ENCODE results near the gene DNMBP. TPM values are rescaled to one million over a fixed set of nuclear protein-coding genes. Genes with fewer than 3 reads are reported as not detected.
A peak's percentile ranks its signal among the peaks of the same experiment; 100 is the strongest.

The DNMBP gene
- total and polyA plus RNA-seq, 2 of the 8 experiments (the other 6 are each of a cell fraction or from before 2014, with no cell fraction given), result 19.1 to 26.4 TPM

GRCh38 chr10:99930731-99931550 is 78.8 kb downstream of the DNMBP start:
- H3K56ac ChIP-seq (replicated peaks; ENCODE audit: insufficient read length, low read depth, low read length), result no peak overlapping the region
- peak overlapping the region; percentile 10 for H2BK120ac ChIP-seq (replicated peaks; ENCODE audit: low read depth, low read length)
- no peak for FAIRE-seq
- peak overlapping the region; percentile 19; the same call in 1 of the 2 replicates for H2BK5ac ChIP-seq (ENCODE audit: low read depth, low read length)
- H4K5ac ChIP-seq (ENCODE audit: insufficient read length, low read depth, low read length), result peak overlapping the region; percentile 21
- H2BK12ac ChIP-seq (ENCODE audit: low read depth, low read length), result peak overlapping the region; percentile 32; the same call in 1 of the 2 replicates
- H3K4me3 ChIP-seq (ENCODE audit: extremely low read depth in 1 of 4, insufficient read depth in 2 of 4, low read depth in 3 of 4, low read length in 4 of 4), result peak overlapping the region in 2 of 4 experiments; percentile 5 to 18; a peak in 2 of 8 replicates
- H2AK5ac ChIP-seq (ENCODE audit: low read depth, low read length), result no peak overlapping the region; the same call in 1 of the 2 replicates
- no peak overlapping the region for H3K23ac ChIP-seq (ENCODE audit: insufficient read length)
- CTCF ChIA-PET (ENCODE audit: partially characterized antibody), result interaction anchor here (0.6 to 2.1 kb wide), 10 partner anchors 10 to 309 kb away, joined by 3 to 9 read pairs (median 4); no protein-coding TSS in a partner anchor
- peak overlapping the region; percentile 35 for H3K27ac ChIP-seq (ENCODE audit: low read depth, low read length)
- peak overlapping the region in 1 of 4 experiments; percentile 20; a peak in 2 of 7 replicates for H3K9ac ChIP-seq (replicated peaks in 1 of 4; ENCODE audit: extremely low read depth in 1 of 4, low read depth in 3 of 4, low read length in 3 of 4)
- H3K4ac ChIP-seq (replicated peaks; ENCODE audit: insufficient read length, low read depth, low read length), result no peak overlapping the region
- peaks cover 7 to 20% (median 13%) of the 10 kb centered on the region in 4 experiments; a peak in 6 of 7 replicates for H3K4me1 ChIP-seq (replicated peaks in 1 of 4; ENCODE audit: control insufficient read depth in 3 of 4, insufficient read depth in 4 of 4, low read length in 3 of 4)
- H3K79me1 ChIP-seq (ENCODE audit: low read depth, low read length), result no peaks in the 10 kb centered on the region
- POLR2A ChIA-PET (ENCODE audit: partially characterized antibody), result interaction anchor here (1.0 to 3.2 kb wide), 7 partner anchors 9 to 57 kb away, joined by 3 to 18 read pairs (median 5); no protein-coding TSS in a partner anchor
- no peaks in the 10 kb centered on the region for H3K79me2 ChIP-seq (ENCODE audit: control insufficient read depth in 1 of 2, insufficient read depth in 2 of 2, low read length in 2 of 2)
- no peaks in the 10 kb centered on the region for H4K20me1 ChIP-seq (replicated peaks in 1 of 2; ENCODE audit: control insufficient read depth in 1 of 2, insufficient read depth in 2 of 2, low read length in 2 of 2)
- no peak overlapping the region for H3K14ac ChIP-seq (ENCODE audit: insufficient read length)
- no peaks in the 10 kb centered on the region for H3K36me3 ChIP-seq (ENCODE audit: control insufficient read depth in 2 of 4, insufficient read depth in 4 of 4, low read length in 3 of 4)
- no peak overlapping the region for H4K8ac ChIP-seq (ENCODE audit: extremely low read depth, insufficient read depth, low read length)
- H2BK15ac ChIP-seq (ENCODE audit: low read length), result 0 out of 2 replicates have a peak overlapping the region, but pooled peaks have one; percentile 20
- no peak for DNase-seq (ENCODE audit: low read depth in 1 of 2, low spot score in 2 of 2)
- no peak overlapping the region for H4K91ac ChIP-seq (replicated peaks; ENCODE audit: insufficient read length, low read length)
- H3K27me3 ChIP-seq (replicated peaks in 1 of 4; ENCODE audit: control insufficient read depth in 3 of 4, extremely low read depth in 1 of 4, insufficient read depth in 3 of 4, low read length in 3 of 4), result no peaks in the 10 kb centered on the region
- H2BK20ac ChIP-seq (ENCODE audit: low read length), result no peak overlapping the region; the same call in 1 of the 2 replicates
- H2AFZ ChIP-seq (ENCODE audit: low read length), result no peak overlapping the region
- 71% methylated on average over 9 of the region's 9 CpGs; no CpG with 5 or more reads in 1 of the 2 experiments for WGBS, 2 experiments (ENCODE audit: extremely low coverage in 1 of 2, insufficient coverage in 1 of 2, insufficient read length in 1 of 2, insufficient replicate concordance in 2 of 2, low coverage in 1 of 2, low lambda C conversion rate in 2 of 2, missing lambda C conversion rate in 1 of 2)
- H3K4me2 ChIP-seq (ENCODE audit: insufficient read depth in 1 of 2, low read depth in 2 of 2, low read length in 2 of 2), result peak overlapping the region; percentile 43 to 80
- no peaks in the 10 kb centered on the region for H3K23me2 ChIP-seq (ENCODE audit: low read depth, low read length)
- no peaks in the 10 kb centered on the region for H3K9me3 ChIP-seq (ENCODE audit: insufficient read depth in 2 of 2, low read depth in 1 of 2, low read length in 1 of 2)
- H3K18ac ChIP-seq (ENCODE audit: extremely low read depth, low read length), result peak overlapping the region; percentile 64
- TF ChIP-seq CHD2 (IDR thresholded peaks at IDR 0.05; ENCODE audit: low read length) (no peak), KDM5A (IDR thresholded peaks at IDR 0.05; ENCODE audit: low read length) (no peak), BRCA1 (IDR thresholded peaks at IDR 0.05; ENCODE audit: low read depth, low read length) (no peak), SIN3A (conservative IDR thresholded peaks at IDR 0.05 in 1 of 2, IDR thresholded peaks at IDR 0.05 in 1 of 2; ENCODE audit: low read depth in 1 of 2, low read length in 2 of 2) (no peak), ASH2L (IDR thresholded peaks at IDR 0.05; ENCODE audit: low read length) (peak; percentile 69), RBBP5 (IDR thresholded peaks at IDR 0.05; ENCODE audit: borderline replicate concordance, low read depth, low read length) (peak; percentile 24; the same call in 1 of the 2 replicates), SP2 (IDR thresholded peaks at IDR 0.05; ENCODE audit: low read length) (no peak), YY1 (IDR thresholded peaks at IDR 0.05; ENCODE audit: low read depth, low read length) (no peak), SP1 (IDR thresholded peaks at IDR 0.05; ENCODE audit: low read depth, low read length) (peak; percentile 79), CREB1 (IDR thresholded peaks at IDR 0.05) (no peak), CBX5 (IDR thresholded peaks at IDR 0.05; ENCODE audit: low read depth, low read length) (no peak)

All from H1 (cell line).